DOHH2 (cell line): ENCODE measurements around the gene UROC1.
"Not testable (repeated sequence)": the region's sequence is repeated elsewhere in the genome, so short reads cannot be mapped to it uniquely, and the experiment has no call there.

Experiments used
- H3F3A ChIP-seq: fragments of 200-600 bp; sonication (generic), shearing (Covaris generic); 2 replicates; pipeline ENCODE4 v1.6.0; 2016; ENCODE audit warnings: antibody characterized with exemption, mild to moderate bottlenecking; ENCODE audit not compliant: control insufficient read depth, insufficient read depth
- H3K27ac ChIP-seq: fragments of 200-600 bp; sonication (generic); 2 replicates; pipeline ENCODE4 v1.5.1; 2014; ENCODE audit warnings: low read depth, mild to moderate bottlenecking, low read length, moderate library complexity
- H3K27me3 ChIP-seq: fragments of 200-600 bp; sonication (generic); 2 replicates; pipeline ENCODE4 v1.6.1; 2014; ENCODE audit warnings: mild to moderate bottlenecking, low read length, mixed read lengths; ENCODE audit not compliant: control insufficient read depth
- H3K36me3 ChIP-seq: fragments of 200-600 bp; sonication (generic); 2 replicates; pipeline ENCODE4 v1.6.1; 2014; ENCODE audit warnings: mild to moderate bottlenecking, low read length, moderate library complexity, mixed read lengths; ENCODE audit not compliant: control insufficient read depth
- H3K4me1 ChIP-seq: fragments of 200-600 bp; sonication (generic); 2 replicates; pipeline ENCODE4 v1.6.1; 2014; ENCODE audit warnings: mild to moderate bottlenecking, low read length, mixed read lengths; ENCODE audit not compliant: control insufficient read depth
- H3K4me2 ChIP-seq: fragments of 200-600 bp; sonication (generic); 2 replicates; pipeline ENCODE4 v1.6.0; 2014; ENCODE audit warnings: mild to moderate bottlenecking, low read length, moderate library complexity
- H3K4me3 ChIP-seq: fragments of 200-600 bp; sonication (generic); 2 replicates; pipeline ENCODE4 v1.5.1; 2014; ENCODE audit warnings: mild to moderate bottlenecking, low read length, mixed read lengths
- H3K79me2 ChIP-seq: fragments of 200-600 bp; sonication (generic); 2 replicates; pipeline ENCODE4 v1.6.1; 2014; ENCODE audit warnings: mild to moderate bottlenecking, low read length, mixed read lengths; ENCODE audit not compliant: control insufficient read depth
- H3K9me2 ChIP-seq: fragments of 200-600 bp; sonication (generic); replicated peaks from 2 replicates; pipeline ENCODE4 v1.6.1; 2014; ENCODE audit warnings: mild to moderate bottlenecking, low read length, mixed read lengths; ENCODE audit not compliant: control insufficient read depth
- H3K9me3 ChIP-seq: fragments of 200-600 bp; sonication (generic); 2 replicates; pipeline ENCODE4 v1.6.1; 2014; ENCODE audit warnings: antibody characterized with exemption, low read length, mixed read lengths; ENCODE audit not compliant: control insufficient read depth, insufficient read depth
- H4K20me1 ChIP-seq: fragments of 200-600 bp; sonication (generic); 2 replicates; pipeline ENCODE4 v1.6.0; 2014; ENCODE audit warnings: low read depth, mild to moderate bottlenecking, antibody characterized with exemption, low read length, moderate library complexity; ENCODE audit not compliant: control insufficient read depth, insufficient read depth
- EZH2phosphoT487 ChIP-seq: fragments of 200-600 bp; sonication (generic); IDR thresholded peaks from 2 replicates; pipeline ENCODE4 v1.6.1; 2017; ENCODE audit warnings: borderline replicate concordance, mild to moderate bottlenecking, antibody characterized with exemption, low read length, moderate library complexity, mixed read lengths
- TF ChIP-seq, protein P1 (sequence below): fragments of 200-600 bp; sonication (generic); IDR thresholded peaks from one replicate; pipeline ENCODE4 v1.5.1; 2014; ENCODE audit warnings: antibody characterized with exemption, mild to moderate bottlenecking, low read depth, low read length; ENCODE audit not compliant: poor library complexity, severe bottlenecking

The UROC1 gene

DNA sequence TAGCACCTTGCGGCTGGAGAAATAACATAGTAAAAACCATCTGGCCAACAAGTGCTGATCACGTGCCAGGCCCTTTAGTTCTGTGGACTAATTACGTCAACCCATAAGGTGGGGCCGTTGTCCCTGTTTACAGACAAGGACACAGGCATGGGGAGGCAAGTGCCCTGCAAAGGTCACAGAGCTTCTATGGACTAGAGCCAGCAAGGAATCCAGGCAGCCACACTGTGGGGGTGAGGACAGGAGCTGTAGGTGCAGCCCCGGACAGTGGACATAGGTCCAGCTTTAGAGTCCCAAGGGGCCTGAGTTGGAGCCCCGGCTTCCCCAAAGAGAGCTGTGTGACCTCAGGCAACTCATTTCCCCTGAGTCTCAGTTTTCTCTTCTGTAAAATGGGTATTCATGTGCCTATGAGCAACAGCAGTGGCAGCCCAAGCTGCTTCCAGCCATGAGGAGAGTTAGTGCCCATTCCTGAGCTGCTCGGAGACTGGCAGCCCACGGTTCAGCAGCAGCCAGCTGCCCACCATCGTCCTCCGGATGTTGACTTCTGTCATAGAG, 20.2 kb upstream of the UROC1 start:
- Histone ChIP-seq H3K4me3 (no peak overlapping the region), H4K20me1 (no peaks in the 10 kb centered on the region), H3K4me2 (no peak overlapping the region), H3K27me3 (peaks cover 3% of the 10 kb centered on the region; the same call in 1 of the 2 replicates), H3K9me2 (no peaks in the 10 kb centered on the region), H3K79me2 (no peaks in the 10 kb centered on the region), H3F3A (no peaks in the 10 kb centered on the region), H3K9me3 (no peaks in the 10 kb centered on the region), H3K36me3 (no peaks in the 10 kb centered on the region), H3K4me1 (no peaks in the 10 kb centered on the region), H3K27ac (no peak overlapping the region)
- no peak for TF ChIP-seq EZH2phosphoT487

DNA sequence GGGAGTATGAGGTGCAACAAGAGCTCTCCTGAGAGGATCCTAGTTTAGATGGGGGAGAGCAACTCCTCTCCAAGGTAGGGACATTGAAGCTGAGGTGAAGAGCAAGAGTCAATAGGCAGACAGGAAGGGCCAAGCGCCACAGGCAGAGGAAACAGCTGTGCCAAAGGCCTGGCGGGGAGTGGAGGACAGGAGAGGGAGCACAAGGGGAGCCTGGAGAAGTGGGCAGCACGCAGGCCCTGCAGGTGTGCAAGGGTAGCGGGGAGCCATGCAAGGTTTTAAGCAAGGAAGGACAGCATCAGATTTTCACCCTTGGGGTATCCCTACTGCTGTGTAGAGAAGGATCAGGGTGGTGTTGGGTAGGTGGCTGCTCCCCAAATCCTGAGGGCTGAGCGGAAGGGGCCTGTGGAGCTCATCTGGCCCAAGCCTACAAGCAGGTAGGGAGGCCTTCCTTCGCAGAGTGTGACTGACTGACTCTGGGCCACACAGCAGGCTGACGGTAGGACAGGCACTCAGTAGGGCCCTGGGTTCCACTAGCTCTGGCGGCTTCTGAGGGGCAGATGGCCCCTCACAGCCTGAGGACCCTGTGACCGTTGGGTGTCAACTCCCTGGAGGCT, 19.6 kb upstream of the UROC1 start:
- H3K9me3 ChIP-seq: no peaks in the 10 kb centered on the region
- H3K4me2 ChIP-seq: no peak overlapping the region
- H3K27ac ChIP-seq: no peak overlapping the region
- no peaks in the 10 kb centered on the region for H3K4me1 ChIP-seq
- no peaks in the 10 kb centered on the region for H3K79me2 ChIP-seq
- H4K20me1 ChIP-seq: no peaks in the 10 kb centered on the region
- H3K9me2 ChIP-seq: no peaks in the 10 kb centered on the region
- no peaks in the 10 kb centered on the region for H3K36me3 ChIP-seq
- H3K4me3 ChIP-seq: no peak overlapping the region
- TF ChIP-seq, protein P1, sequence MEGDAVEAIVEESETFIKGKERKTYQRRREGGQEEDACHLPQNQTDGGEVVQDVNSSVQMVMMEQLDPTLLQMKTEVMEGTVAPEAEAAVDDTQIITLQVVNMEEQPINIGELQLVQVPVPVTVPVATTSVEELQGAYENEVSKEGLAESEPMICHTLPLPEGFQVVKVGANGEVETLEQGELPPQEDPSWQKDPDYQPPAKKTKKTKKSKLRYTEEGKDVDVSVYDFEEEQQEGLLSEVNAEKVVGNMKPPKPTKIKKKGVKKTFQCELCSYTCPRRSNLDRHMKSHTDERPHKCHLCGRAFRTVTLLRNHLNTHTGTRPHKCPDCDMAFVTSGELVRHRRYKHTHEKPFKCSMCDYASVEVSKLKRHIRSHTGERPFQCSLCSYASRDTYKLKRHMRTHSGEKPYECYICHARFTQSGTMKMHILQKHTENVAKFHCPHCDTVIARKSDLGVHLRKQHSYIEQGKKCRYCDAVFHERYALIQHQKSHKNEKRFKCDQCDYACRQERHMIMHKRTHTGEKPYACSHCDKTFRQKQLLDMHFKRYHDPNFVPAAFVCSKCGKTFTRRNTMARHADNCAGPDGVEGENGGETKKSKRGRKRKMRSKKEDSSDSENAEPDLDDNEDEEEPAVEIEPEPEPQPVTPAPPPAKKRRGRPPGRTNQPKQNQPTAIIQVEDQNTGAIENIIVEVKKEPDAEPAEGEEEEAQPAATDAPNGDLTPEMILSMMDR: no peak
- no peak for TF ChIP-seq EZH2phosphoT487
- peaks cover 8% of the 10 kb centered on the region; the same call in 1 of the 2 replicates for H3K27me3 ChIP-seq
- no peaks in the 10 kb centered on the region for H3F3A ChIP-seq

DNA sequence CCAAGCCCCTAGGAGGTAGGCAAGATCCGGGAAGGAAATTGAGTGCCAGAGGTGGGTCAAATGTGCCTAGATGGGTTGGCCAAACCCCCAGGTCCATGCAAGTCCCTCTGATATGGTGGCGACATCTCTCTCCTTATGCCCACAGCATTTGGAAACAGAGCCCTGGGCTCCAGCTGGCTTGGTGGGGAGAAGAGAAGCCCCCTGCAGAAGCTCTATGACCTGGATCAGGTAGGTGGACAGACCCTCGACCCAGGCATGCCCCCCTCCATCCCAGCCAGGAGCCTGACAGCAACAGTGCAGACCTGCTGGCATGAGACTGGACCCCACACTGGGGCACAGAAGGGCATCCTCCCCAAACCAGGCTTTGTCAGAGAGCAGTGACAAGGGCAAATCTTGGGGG, 18.6 kb upstream of the UROC1 start:
- Histone ChIP-seq H3K36me3 (no peaks in the 10 kb centered on the region), H3K4me2 (no peak overlapping the region), H3K9me3 (no peaks in the 10 kb centered on the region), H3K9me2 (no peaks in the 10 kb centered on the region), H3F3A (no peaks in the 10 kb centered on the region), H3K27me3 (peaks cover 8% of the 10 kb centered on the region; the same call in 1 of the 2 replicates), H3K27ac (no peak overlapping the region), H4K20me1 (no peaks in the 10 kb centered on the region), H3K4me1 (no peaks in the 10 kb centered on the region), H3K79me2 (no peaks in the 10 kb centered on the region), H3K4me3 (no peak overlapping the region)
- TF ChIP-seq, protein P1: no peak
- no peak for TF ChIP-seq EZH2phosphoT487

DNA sequence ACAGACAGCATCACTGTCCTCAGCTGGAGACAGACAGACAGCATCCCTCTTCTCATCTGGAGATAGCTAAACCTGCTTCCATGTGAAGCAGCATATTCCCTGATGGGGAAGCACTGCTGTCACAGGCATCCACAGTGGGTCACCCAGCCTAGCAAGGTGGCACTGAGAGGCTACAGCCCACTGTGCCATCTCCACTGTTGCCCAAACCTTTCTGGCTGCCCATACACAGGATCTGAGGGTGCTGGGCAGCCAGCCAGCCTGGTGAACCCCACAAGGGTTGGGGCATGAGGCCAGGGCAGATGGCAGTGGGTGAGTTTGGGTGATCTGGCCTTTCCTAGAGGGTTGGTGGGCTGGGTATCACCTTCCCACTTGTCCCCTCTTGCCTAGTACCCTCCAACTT, 18.1 kb upstream of the UROC1 start:
- H3K4me1 ChIP-seq: no peaks in the 10 kb centered on the region
- no peak overlapping the region for H3K4me3 ChIP-seq
- H3K27ac ChIP-seq: no peak overlapping the region
- H3F3A ChIP-seq: no peaks in the 10 kb centered on the region
- H3K79me2 ChIP-seq: no peaks in the 10 kb centered on the region
- no peak overlapping the region for H3K4me2 ChIP-seq
- no peaks in the 10 kb centered on the region for H3K36me3 ChIP-seq
- peaks cover 8% of the 10 kb centered on the region; the same call in 1 of the 2 replicates for H3K27me3 ChIP-seq
- no peaks in the 10 kb centered on the region for H3K9me3 ChIP-seq
- no peaks in the 10 kb centered on the region for H3K9me2 ChIP-seq
- H4K20me1 ChIP-seq: no peaks in the 10 kb centered on the region
- TF ChIP-seq, protein P1: no peak
- no peak for TF ChIP-seq EZH2phosphoT487

DNA sequence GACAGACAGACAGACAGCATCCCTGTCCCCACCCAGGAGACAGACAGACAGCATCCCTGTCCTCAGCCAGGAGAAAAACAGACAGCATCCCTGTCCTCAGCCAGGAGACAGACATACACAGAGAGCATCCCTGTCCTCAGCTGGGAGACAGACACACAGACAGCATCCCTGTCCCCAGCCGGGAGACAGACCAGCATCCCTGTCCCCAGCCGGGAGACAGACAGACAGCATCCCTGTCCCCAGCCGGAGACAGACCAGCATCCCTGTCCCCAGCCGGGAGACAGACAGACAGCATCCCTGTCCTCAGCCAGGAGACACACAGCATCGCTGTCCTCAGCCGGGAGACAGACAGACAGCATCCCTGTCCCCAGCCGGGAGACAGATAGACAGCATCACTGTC, 17.1 kb upstream of the UROC1 start:
- not testable (repeated sequence) for H3K9me3 ChIP-seq, H3K27me3 ChIP-seq

More for the DNA sequence above, 17.1 kb upstream of the UROC1 start:
- not testable (repeated sequence) for H4K20me1 ChIP-seq, H3K79me2 ChIP-seq, H3K4me1 ChIP-seq, H3K4me3 ChIP-seq, H3F3A ChIP-seq, H3K9me2 ChIP-seq, H3K4me2 ChIP-seq, H3K36me3 ChIP-seq, H3K27ac ChIP-seq
